Coronary artery (tissue), 2 donors: ENCODE measurements around the gene ZNF213.
"Not testable (repeated sequence)": the region's sequence is repeated elsewhere in the genome, so short reads cannot be mapped to it uniquely, and the experiment has no call there.

Experiments used
- DNase-seq: peaks from one replicate; pipeline ENCODE4 v3.0.0-alpha.2; 2017; ENCODE audit warnings: low spot score
- H3K27ac ChIP-seq, 2 donors: fragments of 200-600 bp; sonication (generic); one replicate each; pipeline ENCODE4 v1.5.1; 2016 to 2019
- H3K4me3 ChIP-seq: fragments of 200-600 bp; sonication (generic); 2 replicates; pipeline ENCODE4 v1.5.1; 2016; ENCODE audit warnings: mild to moderate bottlenecking, moderate library complexity
- TF ChIP-seq, protein P1 (sequence below): fragments of 200-600 bp; sonication (generic); IDR thresholded peaks from one replicate; pipeline ENCODE4 v1.5.1; 2019; ENCODE audit warnings: antibody characterized with exemption

The ZNF213 gene

DNA sequence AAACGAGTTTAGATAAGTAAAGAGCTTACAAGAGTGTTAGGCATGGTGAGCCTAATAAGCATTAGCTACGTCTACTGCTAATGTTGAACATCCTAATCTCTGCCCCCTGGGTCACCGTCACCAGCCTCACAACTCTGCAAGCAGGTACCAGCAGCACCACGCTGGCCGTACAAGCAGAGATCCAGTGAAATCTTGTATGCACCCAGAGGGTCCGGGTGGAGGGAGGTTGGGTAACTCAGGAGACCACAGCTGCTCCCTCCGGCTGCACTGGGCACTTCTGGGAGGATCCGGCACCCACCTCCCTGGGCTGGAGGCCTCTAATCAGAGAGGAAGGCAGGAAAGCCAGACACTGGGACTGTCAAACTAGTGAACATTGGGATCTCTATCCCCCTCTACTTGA is 44.8 kb downstream of the ZNF213 start:
- no peak for DNase-seq
- TF ChIP-seq, protein P1, sequence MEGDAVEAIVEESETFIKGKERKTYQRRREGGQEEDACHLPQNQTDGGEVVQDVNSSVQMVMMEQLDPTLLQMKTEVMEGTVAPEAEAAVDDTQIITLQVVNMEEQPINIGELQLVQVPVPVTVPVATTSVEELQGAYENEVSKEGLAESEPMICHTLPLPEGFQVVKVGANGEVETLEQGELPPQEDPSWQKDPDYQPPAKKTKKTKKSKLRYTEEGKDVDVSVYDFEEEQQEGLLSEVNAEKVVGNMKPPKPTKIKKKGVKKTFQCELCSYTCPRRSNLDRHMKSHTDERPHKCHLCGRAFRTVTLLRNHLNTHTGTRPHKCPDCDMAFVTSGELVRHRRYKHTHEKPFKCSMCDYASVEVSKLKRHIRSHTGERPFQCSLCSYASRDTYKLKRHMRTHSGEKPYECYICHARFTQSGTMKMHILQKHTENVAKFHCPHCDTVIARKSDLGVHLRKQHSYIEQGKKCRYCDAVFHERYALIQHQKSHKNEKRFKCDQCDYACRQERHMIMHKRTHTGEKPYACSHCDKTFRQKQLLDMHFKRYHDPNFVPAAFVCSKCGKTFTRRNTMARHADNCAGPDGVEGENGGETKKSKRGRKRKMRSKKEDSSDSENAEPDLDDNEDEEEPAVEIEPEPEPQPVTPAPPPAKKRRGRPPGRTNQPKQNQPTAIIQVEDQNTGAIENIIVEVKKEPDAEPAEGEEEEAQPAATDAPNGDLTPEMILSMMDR = no peak
- Histone ChIP-seq H3K4me3 (no peak overlapping the region), H3K27ac (no peak overlapping the region)

DNA sequence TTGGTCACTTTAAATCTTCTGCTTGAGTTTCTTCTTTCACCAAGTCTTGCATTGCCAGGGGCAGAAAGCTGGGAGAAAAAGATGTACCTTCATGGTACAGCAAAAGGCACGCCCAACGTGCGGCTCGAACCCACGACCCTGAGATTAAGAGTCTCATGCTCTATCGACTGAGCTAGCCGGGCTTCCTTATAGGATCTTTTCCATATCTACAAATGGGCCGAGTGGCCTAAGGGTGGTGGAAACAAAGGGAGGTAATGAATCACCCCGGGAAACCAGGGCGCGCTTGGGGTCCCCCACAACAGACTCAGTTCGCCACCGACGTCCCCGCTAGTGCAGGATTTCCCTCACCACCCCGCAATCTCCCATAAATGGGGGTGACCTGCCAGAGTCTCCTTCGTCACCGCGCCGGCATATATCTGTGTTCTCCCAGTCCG is 45.6 kb downstream of the ZNF213 start:
- DNase-seq = no peak
- no peak overlapping the region for H3K4me3 ChIP-seq
- TF ChIP-seq, protein P1 = no peak
- no peak overlapping the region for H3K27ac ChIP-seq

DNA sequence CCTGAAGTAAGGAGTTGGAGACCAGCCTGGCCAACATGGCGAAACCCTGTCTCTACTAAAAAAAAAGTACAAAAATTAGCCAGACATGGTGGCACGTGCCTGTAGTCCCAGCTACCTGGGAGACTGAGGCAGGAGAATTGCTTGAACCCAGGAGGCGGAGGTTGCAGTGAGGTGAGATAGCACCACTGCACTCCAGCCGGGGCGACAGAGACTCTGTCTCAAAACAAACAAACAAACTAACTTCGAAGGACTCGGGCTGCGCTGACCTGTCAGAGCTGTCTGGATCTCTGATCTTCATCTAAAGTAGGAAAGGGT is 47.4 kb downstream of the ZNF213 start:
- DNase-seq, H3K27ac ChIP-seq: not testable (repeated sequence)
- peak overlapping the region; percentile 64 for H3K4me3 ChIP-seq

DNA sequence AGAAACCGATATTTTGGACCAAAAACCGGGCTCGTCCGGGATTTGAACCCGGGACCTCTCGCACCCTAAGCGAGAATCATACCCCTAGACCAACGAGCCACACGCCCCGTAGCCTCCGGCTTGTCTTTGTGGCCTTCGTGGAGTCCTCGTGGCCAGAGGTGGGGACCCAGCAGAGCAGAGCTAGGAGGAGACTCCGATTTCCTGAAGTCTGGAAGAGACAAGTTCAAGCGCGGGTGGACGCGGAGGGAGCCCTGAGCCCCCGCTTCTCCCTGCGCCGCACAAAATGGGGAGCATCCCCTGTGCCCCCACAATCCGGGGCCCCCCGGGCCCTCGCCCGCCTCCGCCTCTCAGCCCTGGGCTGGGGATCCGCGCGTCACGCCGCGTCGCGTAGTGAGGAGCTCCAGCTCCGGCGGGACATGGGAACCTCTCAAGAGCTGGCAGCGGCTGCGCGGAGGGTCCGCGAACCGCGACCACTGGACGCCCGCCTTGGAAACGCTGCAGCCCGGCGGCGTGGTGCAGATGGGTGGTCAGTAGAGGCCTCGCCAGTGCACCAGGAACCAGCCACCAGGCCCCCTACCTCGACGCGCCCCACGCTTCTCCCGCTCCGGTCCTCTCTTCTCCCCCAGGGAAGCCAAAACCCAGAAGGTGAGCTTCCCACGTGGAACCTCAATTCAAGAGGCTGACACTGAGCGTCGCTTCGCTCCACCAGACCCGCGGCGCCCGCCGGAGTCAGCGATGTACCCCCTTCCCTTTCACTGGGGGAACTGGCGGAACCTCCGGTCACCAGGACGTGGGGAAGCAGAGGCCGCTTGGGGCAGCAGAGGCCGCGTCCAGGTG is 48.0 kb downstream of the ZNF213 start:
- DNase-seq = no peak
- TF ChIP-seq, protein P1 = no peak
- Histone ChIP-seq H3K27ac (no peak overlapping the region), H3K4me3 (peak overlapping the region; percentile 64)

DNA sequence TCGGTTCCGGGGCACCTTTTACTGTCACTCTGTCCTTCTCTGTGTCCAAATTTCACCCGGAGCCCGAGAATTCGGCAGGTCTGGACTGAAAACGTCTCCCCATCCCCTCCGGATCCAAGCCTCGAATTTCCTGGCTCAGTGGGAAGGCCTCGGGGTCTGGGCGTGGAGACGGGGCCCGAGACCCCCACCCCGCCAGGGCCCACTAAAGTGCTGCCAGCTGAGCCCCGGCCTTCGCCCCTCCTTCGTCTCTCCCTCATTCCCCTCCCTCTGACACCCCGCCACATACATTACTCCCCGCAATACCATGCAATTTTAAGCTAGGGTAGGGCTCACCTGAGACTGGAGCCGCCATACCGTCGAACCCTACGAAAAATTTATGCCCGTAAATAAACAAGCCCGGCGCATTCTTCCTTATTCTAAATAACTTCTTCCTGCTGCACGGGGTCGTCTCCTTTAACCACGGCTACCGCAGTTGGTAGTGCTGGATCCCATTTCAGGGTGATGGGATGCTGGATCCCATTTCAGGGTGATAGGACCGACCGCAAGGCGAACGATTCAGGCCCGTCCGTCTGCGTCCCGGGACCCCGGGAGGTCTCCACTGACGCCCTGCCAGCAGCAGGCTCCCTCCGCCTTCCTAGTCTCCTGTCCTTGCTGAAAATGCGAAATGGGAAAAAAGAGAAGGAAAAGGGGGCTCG is 48.8 kb downstream of the ZNF213 start:
- no peak for DNase-seq
- Histone ChIP-seq H3K27ac (no peak overlapping the region), H3K4me3 (peak overlapping the region; percentile 64)
- TF ChIP-seq, protein P1 = no peak

DNA sequence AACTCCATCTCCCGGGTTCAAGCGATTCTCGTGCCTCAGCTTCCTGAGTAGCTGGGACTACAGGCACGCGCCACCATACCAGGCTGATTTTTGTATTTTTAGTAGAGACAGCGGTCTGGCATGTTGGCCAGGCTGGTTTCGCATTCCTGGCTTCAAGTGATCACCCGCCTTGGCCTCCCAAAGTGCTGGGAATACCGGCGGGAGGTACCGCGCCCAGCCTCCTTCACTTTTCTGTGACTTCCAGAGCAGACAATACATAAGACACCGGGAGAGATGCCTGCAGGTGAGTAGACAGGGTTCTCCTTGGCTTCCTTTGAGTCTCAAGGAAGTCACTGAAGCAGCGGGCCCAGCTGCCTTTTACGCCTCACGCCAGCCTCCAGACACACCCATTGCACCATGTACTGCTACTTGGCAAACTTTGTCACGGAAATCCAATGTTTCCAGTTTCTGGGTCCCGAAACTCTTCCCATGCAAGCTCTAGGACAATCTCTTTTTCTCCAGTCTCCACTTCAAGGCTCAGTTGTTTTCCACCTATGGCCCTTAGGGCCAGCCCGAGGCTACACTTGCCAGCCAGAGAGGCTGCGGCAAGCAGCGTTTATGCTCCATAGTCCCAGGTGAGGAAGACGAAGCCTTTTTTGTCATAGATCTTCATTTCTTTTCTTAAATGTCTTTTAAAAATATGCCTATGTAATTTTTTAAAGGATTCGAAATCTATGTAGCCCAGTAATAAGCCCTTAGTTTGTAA is 52.3 kb downstream of the ZNF213 start:
- TF ChIP-seq, protein P1 = no peak
- DNase-seq = no peak
- Histone ChIP-seq H3K27ac (no peak overlapping the region), H3K4me3 (no peak overlapping the region)
